Dendritic cell treated with granulocyte-macrophage colony-stimulating factor and Interleukin-4, amounts not matched to agents 40 ng/mL and 50 ng/mL, for 4 days (primary cell): ENCODE results near the gene PPP4R2.

ENCODE experiments used
- H3K27ac Mint-ChIP-seq: one replicate; pipeline ENCODE4 v1.8.0; 2022; ENCODE audit warnings: mild to moderate bottlenecking, mixed read lengths
- H3K27me3 Mint-ChIP-seq: one replicate; pipeline ENCODE4 v1.8.0; 2022; ENCODE audit warnings: mild to moderate bottlenecking, mixed read lengths
- H3K36me3 Mint-ChIP-seq: one replicate; pipeline ENCODE4 v1.8.0; 2022; ENCODE audit warnings: low read depth, mixed read lengths
- H3K4me1 Mint-ChIP-seq: one replicate; pipeline ENCODE4 v1.8.0; 2022; ENCODE audit warnings: low read depth, mixed read lengths
- H3K4me3 Mint-ChIP-seq: one replicate; pipeline ENCODE4 v1.8.0; 2022; ENCODE audit warnings: mild to moderate bottlenecking, moderate library complexity, mixed read lengths
- H3K9me3 Mint-ChIP-seq: one replicate; pipeline ENCODE4 v1.8.0; 2022; ENCODE audit warnings: mixed read lengths
- intact Hi-C: fragments of 100-400 bp; cut with micrococcal nuclease; formaldehyde crosslinking; loops from one replicate; pipeline ENCODE4 v1.15.0; 2022

PPP4R2 gene

DNA sequence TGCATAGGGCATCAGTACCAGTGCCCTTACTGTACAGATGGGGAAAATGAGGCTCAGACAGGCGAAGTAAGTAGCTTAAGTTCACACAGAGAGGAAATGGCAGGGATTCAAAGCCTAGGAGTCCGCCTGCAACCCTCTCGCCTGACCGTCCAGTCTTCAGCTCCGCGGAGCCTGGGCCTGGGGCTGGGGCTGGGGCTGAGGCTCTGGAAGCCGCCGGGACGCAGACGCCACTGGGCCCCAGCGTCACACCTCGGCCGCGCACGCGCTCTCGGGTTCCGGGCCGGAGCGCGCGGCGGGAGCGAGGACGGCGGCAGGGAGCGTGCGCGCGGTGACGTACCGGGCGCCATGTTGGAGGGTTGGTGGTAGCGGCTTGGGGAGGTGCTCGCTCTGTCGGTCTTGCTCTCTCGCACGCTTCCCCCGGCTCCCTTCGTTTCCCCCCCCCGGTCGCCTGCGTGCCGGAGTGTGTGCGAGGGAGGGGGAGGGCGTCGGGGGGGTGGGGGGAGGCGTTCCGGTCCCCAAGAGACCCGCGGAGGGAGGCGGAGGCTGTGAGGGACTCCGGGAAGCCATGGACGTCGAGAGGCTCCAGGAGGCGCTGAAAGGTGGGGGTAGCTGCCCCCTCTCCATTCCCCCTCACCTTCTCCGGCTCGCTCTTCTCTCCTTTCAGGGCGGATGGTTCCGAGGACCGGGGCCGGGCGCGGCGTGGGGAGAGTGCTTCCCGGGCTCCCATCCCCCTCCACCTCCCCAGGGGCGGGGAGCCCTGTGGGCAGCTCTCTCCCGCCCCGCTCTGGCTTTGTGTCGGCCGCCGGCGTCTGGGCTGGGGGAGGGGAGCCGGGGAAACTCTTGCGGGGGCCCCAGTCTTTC, at the start of gene PPP4R2:
Gene PPP4R2, plus strand, starts transcription at position 339 of the 861 bp plus-strand sequence. Its CDS starts 227 bp downstream, at position 566.
- Mint-ChIP-seq H3K4me1 (peaks cover 34% of the 10 kb centered on the region), H3K4me3 (peak within 1 kb of the TSS; percentile 86), H3K36me3 (peaks cover 41% of the 10 kb centered on the region), H3K27me3 (no peaks in the 10 kb centered on the region), H3K9me3 (no peaks in the 10 kb centered on the region), H3K27ac (peak within 1 kb of the TSS; percentile 93)
- intact Hi-C loops: loop anchor here (2.0 kb wide), 1 partner anchor 58 kb away; no protein-coding TSS in a partner anchor

DNA sequence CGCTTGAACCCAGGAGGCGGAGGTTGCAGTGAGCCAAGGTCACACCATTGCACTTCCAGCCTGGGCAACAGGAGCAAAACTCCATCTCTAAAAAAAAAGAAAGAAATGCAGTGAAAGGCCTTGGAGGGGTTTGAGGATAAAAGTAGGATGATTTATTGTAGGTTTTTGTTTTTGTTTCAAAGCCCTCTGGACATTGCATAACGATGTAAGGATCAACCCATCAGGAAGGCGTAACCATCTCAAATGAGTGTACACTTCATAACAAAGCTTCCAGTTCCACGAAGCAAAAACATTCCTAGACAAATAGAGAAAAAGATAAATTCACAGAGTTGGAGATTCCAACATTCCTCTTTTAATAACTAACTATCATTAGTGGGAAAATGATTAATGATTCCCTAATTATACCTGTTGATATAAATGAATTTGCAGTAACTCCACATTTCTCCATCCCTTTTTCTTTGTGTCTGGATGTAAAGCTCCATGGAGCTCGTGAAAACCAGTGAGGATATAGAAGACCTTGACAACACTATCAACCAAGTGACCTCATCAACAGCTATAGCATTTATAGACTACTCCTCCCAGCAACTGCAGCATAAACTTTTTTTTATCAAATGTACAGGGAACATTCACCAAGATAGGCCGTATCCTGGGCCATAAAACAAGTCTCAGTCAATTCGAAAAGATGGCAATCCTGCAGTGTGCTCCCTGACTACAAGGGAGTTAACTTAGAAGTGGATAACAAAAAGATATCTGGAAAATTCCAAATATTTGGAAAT, 48.7 kb upstream of the PPP4R2 start:
- Mint-ChIP-seq H3K9me3 (no peaks in the 10 kb centered on the region), H3K36me3 (no peaks in the 10 kb centered on the region), H3K4me1 (peaks cover 7% of the 10 kb centered on the region), H3K4me3 (no peak overlapping the region), H3K27ac (no peak overlapping the region), H3K27me3 (no peaks in the 10 kb centered on the region)
- intact Hi-C loops: no loop called here

GRCh38 chr3:72949016-72949415, 47.6 kb upstream of the PPP4R2 start:
- no peak overlapping the region for H3K27ac Mint-ChIP-seq
- H3K4me3 Mint-ChIP-seq: no peak overlapping the region
- H3K36me3 Mint-ChIP-seq: no peaks in the 10 kb centered on the region
- H3K27me3 Mint-ChIP-seq: no peaks in the 10 kb centered on the region
- H3K9me3 Mint-ChIP-seq: no peaks in the 10 kb centered on the region
- H3K4me1 Mint-ChIP-seq: peaks cover 7% of the 10 kb centered on the region
- intact Hi-C loops: no loop called here

DNA sequence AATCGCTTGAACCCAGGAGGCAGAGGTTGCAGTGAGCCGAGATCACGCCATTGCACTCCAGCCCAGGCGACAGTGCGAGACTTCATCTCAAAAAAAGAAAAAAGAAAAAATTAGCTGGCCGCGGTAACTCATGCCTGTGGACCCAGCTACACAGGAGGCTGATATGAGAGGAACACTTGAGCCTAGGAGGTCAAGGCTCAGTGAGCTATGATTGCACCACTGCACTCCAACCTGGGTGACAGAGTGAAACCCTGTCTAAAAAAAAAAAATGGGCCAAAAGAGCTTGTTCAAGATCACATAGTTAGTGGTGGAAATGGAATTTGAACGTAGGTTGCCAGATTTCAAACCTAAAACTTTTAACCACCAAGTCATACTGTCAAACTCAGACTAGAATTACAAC, 46.2 kb upstream of the PPP4R2 start:
- intact Hi-C loops: no loop called here
- Mint-ChIP-seq H3K9me3 (no peaks in the 10 kb centered on the region), H3K27me3 (no peaks in the 10 kb centered on the region), H3K36me3 (no peaks in the 10 kb centered on the region), H3K4me1 (peaks cover 4% of the 10 kb centered on the region), H3K4me3 (no peak overlapping the region), H3K27ac (no peak overlapping the region)

GRCh38 chr3:72950801-72951200, 45.8 kb upstream of the PPP4R2 start:
- Mint-ChIP-seq H3K27me3 (no peaks in the 10 kb centered on the region), H3K9me3 (no peaks in the 10 kb centered on the region), H3K27ac (no peak overlapping the region), H3K4me1 (no peaks in the 10 kb centered on the region), H3K4me3 (no peak overlapping the region), H3K36me3 (no peaks in the 10 kb centered on the region)
- intact Hi-C loops: no loop called here

DNA sequence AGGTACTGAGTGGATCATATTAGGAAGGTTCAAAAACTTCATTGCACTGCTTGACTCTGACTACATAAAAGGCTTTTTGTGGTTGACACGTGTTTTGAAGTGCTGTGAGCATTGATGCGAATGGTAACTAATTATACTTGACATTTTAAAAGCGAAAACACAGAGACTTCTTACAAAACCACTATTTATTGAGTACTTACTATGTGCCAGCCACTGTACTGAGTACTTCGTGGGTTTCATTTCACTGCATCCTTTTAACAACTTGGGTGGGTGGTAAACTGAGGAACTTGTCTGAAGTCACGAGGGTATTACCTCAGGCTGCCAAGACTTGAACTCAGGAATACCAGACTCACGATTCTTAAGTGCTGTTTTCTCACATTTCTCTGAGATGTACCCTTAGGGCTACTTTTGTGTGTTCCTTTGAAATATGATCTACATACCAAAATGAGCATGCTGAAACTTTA, 45.3 kb upstream of the PPP4R2 start:
- H3K27ac Mint-ChIP-seq: no peak overlapping the region
- intact Hi-C loops: no loop called here

GRCh38 chr3:72953325-72953956, 43.2 kb upstream of the PPP4R2 start:
- H3K9me3 Mint-ChIP-seq: no peaks in the 10 kb centered on the region
- intact Hi-C loops: no loop called here
- no peak overlapping the region for H3K4me3 Mint-ChIP-seq
- H3K27ac Mint-ChIP-seq: no peak overlapping the region
- H3K4me1 Mint-ChIP-seq: no peaks in the 10 kb centered on the region
- no peaks in the 10 kb centered on the region for H3K27me3 Mint-ChIP-seq
- no peaks in the 10 kb centered on the region for H3K36me3 Mint-ChIP-seq

More for the DNA sequence above, 45.3 kb upstream of the PPP4R2 start:
- Mint-ChIP-seq H3K36me3 (no peaks in the 10 kb centered on the region), H3K27me3 (no peaks in the 10 kb centered on the region), H3K9me3 (no peaks in the 10 kb centered on the region), H3K4me3 (no peak overlapping the region), H3K4me1 (no peaks in the 10 kb centered on the region)

- H3K4me1 Mint-ChIP-seq: no peaks in the 10 kb centered on the region
- H3K27me3 Mint-ChIP-seq: no peaks in the 10 kb centered on the region
- H3K4me3 Mint-ChIP-seq: no peak overlapping the region
- no peaks in the 10 kb centered on the region for H3K36me3 Mint-ChIP-seq
- H3K27ac Mint-ChIP-seq: no peak overlapping the region
- intact Hi-C loops: no loop called here
- H3K9me3 Mint-ChIP-seq: no peaks in the 10 kb centered on the region
These were observed 39.3 kb upstream of the PPP4R2 start for GRCh38 chr3:72957297-72957696.

DNA sequence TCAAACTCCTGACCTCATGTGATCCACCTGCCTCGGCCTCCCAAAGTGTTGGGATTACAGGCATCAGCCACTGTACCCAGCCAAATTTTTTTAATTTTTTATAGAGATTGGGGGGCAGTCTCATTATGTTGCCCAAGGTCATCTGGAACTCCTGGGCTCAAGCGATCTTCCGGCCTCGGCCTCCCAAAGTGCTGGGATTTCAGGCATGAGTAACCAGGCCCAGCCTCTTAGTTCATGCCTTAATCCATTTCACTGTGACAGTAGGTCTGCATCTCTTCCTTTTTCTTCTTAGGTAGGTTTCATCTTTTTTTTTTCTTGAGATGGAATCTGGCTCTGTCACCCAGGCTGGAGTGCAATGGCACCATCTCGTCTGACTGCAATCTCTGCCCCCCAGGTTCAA, 37.3 kb upstream of the PPP4R2 start:
- Mint-ChIP-seq H3K9me3 (no peaks in the 10 kb centered on the region), H3K4me3 (no peak overlapping the region), H3K27ac (no peak overlapping the region), H3K27me3 (no peaks in the 10 kb centered on the region), H3K4me1 (no peaks in the 10 kb centered on the region), H3K36me3 (no peaks in the 10 kb centered on the region)
- intact Hi-C loops: no loop called here

DNA sequence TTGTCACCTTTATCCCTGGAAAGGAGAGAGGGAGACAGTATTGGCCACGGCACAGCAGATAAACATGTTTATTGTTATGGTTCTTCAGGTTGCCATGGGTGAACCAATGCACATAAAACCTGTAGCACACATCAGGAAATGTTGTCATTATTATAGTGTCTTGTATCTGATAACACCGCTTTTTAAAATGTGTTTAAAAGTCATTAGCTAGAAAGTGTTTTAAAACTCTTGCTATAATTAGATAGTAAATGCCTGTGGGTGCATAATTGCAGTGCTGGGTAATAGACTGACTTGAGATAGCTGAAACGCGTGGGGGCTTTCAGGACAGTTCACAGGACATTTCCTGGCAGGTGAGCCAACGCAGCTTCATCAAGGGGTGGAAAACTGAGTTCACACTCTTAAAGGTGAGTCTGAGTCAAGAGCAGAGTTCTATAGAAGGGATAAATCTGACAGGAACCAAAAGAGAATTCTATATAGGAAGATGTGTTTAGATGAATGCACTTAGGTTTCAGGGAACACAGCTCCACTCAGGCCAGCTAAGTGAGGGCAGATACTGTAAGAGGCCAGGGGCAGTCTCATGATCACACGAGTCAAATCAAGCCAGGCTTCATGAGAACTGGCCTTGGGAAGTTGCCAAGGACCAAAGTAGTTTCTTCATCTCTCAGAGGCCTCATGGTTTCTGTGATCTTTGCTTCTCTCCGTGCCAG, 35.6 kb upstream of the PPP4R2 start:
- Mint-ChIP-seq H3K36me3 (no peaks in the 10 kb centered on the region), H3K9me3 (no peaks in the 10 kb centered on the region), H3K4me3 (no peak overlapping the region), H3K27ac (no peak overlapping the region), H3K27me3 (no peaks in the 10 kb centered on the region), H3K4me1 (no peaks in the 10 kb centered on the region)
- intact Hi-C loops: no loop called here

GRCh38 chr3:72961752-72962151, 34.9 kb upstream of the PPP4R2 start:
- Mint-ChIP-seq H3K27ac (no peak overlapping the region), H3K4me3 (no peak overlapping the region)

DNA sequence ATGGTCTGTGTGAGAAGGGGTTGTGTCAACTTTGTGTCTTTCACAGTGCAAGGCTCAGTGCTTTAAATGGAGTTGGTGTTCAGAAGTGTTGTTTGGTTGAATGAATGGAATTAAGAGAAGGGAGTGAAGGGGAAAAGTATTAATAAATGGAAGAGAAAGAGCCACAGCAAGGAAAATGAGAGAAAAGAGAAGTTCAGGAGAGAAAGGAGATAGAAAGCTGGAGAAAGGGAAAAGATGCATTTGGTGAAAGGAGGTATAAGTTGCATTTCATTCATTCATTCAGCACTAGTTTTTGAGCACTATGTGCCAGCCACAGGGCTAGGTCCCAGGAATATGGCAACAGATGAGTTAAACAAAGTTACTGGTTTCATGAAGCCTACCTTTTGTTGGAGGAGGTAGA, 34.3 kb upstream of the PPP4R2 start:
- Mint-ChIP-seq H3K36me3 (no peaks in the 10 kb centered on the region), H3K9me3 (no peaks in the 10 kb centered on the region), H3K4me3 (no peak overlapping the region), H3K4me1 (no peaks in the 10 kb centered on the region), H3K27ac (no peak overlapping the region), H3K27me3 (no peaks in the 10 kb centered on the region)
- intact Hi-C loops: no loop called here

More at GRCh38 chr3:72961752-72962151, 34.9 kb upstream of the PPP4R2 start:
- H3K9me3 Mint-ChIP-seq: no peaks in the 10 kb centered on the region
- intact Hi-C loops: no loop called here
- H3K36me3 Mint-ChIP-seq: no peaks in the 10 kb centered on the region
- no peaks in the 10 kb centered on the region for H3K4me1 Mint-ChIP-seq
- H3K27me3 Mint-ChIP-seq: no peaks in the 10 kb centered on the region

- no peaks in the 10 kb centered on the region for H3K36me3 Mint-ChIP-seq
These were observed 32.0 kb upstream of the PPP4R2 start for GRCh38 chr3:72964633-72965032.

More at GRCh38 chr3:72964633-72965032, 32.0 kb upstream of the PPP4R2 start:
- no peaks in the 10 kb centered on the region for H3K4me1 Mint-ChIP-seq
- no peak overlapping the region for H3K4me3 Mint-ChIP-seq
- H3K27ac Mint-ChIP-seq: no peak overlapping the region
- intact Hi-C loops: no loop called here
- no peaks in the 10 kb centered on the region for H3K27me3 Mint-ChIP-seq
- H3K9me3 Mint-ChIP-seq: no peaks in the 10 kb centered on the region
